ENCODE measurements around the gene PFKFB3. TPM values are rescaled to one million over a fixed set of nuclear protein-coding genes. Genes with fewer than 3 reads are reported as not detected.

The PFKFB3 gene
- total RNA-seq, 1 experiment from 2014 or later, result 36.8 TPM

DNA sequence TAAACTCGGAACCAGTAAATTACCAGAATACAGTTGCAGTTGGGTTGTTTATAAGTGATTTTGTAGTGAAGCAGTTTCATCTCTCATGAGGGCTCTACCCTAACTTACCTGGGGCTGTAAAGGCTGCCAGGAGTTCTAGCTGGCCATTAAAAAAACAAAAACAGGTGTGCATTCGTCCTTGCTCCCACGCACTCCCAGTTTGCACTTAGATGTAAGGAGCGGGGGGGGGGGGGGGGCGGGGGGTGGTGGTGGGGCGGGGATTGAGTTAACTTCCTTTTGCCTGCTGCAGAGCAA, 2.3 kb upstream of the PFKFB3 start:
- H2BK12ac ChIP-seq (ENCODE audit: insufficient read length, low read depth, low read length), result no peak overlapping the region
- no peak overlapping the region for H2BK5ac ChIP-seq (ENCODE audit: insufficient read length, low read length)
- no peak overlapping the region for H2BK15ac ChIP-seq (ENCODE audit: low read depth, low read length)
- H3K27me3 ChIP-seq (ENCODE audit: insufficient read depth, low read length), result peaks cover 24% of the 10 kb centered on the region
- no peak overlapping the region for H2BK120ac ChIP-seq (ENCODE audit: low read depth, low read length, poor library complexity, severe bottlenecking)
- no peak overlapping the region for H4K5ac ChIP-seq (ENCODE audit: insufficient read length, low read depth, low read length)
- H3K9me3 ChIP-seq (ENCODE audit: control insufficient read depth, low read depth, low read length), result no peaks in the 10 kb centered on the region
- no peaks in the 10 kb centered on the region; the same call in 1 of the 2 replicates for H3K4me1 ChIP-seq (ENCODE audit: insufficient read depth, low read length)
- no peak overlapping the region for H3K14ac ChIP-seq (ENCODE audit: insufficient read depth, low read length)
- H3K9me3 Mint-ChIP-seq, result no peaks in the 10 kb centered on the region; a peak in 2 of 5 replicates
- peaks cover 2% of the 10 kb centered on the region for H4K20me1 ChIP-seq (ENCODE audit: control insufficient read depth, insufficient read depth, insufficient read length)
- no peak overlapping the region for H3K27ac ChIP-seq (ENCODE audit: insufficient read length, low read depth, low read length)
- no peak overlapping the region for H2AFZ ChIP-seq (ENCODE audit: low read length)
- no peak overlapping the region for H2BK20ac ChIP-seq (ENCODE audit: low read depth, low read length, poor library complexity, severe bottlenecking)
- H3K4me2 ChIP-seq (ENCODE audit: insufficient read depth, insufficient read length, low read length), result peak overlapping the region; percentile 44
- H3K23me2 ChIP-seq (ENCODE audit: insufficient read length, low read depth, low read length, poor library complexity, severe bottlenecking), result peaks cover 26% of the 10 kb centered on the region
- H3K79me1 ChIP-seq (ENCODE audit: insufficient read depth, low read depth, low read length, poor library complexity, severe bottlenecking), result peaks cover 5% of the 10 kb centered on the region
- no peak overlapping the region for H2AK5ac ChIP-seq (ENCODE audit: insufficient read length, low read length)
- TF ChIP-seq, protein P1, sequence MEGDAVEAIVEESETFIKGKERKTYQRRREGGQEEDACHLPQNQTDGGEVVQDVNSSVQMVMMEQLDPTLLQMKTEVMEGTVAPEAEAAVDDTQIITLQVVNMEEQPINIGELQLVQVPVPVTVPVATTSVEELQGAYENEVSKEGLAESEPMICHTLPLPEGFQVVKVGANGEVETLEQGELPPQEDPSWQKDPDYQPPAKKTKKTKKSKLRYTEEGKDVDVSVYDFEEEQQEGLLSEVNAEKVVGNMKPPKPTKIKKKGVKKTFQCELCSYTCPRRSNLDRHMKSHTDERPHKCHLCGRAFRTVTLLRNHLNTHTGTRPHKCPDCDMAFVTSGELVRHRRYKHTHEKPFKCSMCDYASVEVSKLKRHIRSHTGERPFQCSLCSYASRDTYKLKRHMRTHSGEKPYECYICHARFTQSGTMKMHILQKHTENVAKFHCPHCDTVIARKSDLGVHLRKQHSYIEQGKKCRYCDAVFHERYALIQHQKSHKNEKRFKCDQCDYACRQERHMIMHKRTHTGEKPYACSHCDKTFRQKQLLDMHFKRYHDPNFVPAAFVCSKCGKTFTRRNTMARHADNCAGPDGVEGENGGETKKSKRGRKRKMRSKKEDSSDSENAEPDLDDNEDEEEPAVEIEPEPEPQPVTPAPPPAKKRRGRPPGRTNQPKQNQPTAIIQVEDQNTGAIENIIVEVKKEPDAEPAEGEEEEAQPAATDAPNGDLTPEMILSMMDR (conservative IDR thresholded peaks at IDR 0.05), result no peak
- H4K8ac ChIP-seq (replicated peaks; ENCODE audit: insufficient read length, low read depth, low read length), result no peak overlapping the region
- no peak overlapping the region for H3K23ac ChIP-seq (ENCODE audit: insufficient read length, low read depth, low read length)
- no peak for DNase-seq
- no peak overlapping the region for H3K56ac ChIP-seq (ENCODE audit: insufficient read length, low read depth, low read length)
- H3K79me2 ChIP-seq (ENCODE audit: insufficient read depth, low read length), result peaks cover 2% of the 10 kb centered on the region; the same call in 1 of the 2 replicates
- no peak overlapping the region for H3K27ac Mint-ChIP-seq
- peak overlapping the region; percentile 61 to 80 for H3K4me3 Mint-ChIP-seq
- H3K9ac ChIP-seq (ENCODE audit: extremely low read depth, insufficient read length, low read length), result no peak overlapping the region
- peaks cover 2 to 7% (median 6%) of the 10 kb centered on the region in 3 experiments; a peak in 4 of 7 replicates for H3K36me3 Mint-ChIP-seq (ENCODE audit: insufficient read depth in 1 of 3, low read depth in 3 of 3)
- no CpG with 5 or more reads among the region's 6 CpGs for WGBS (ENCODE audit: extremely low coverage, insufficient read length, low lambda C conversion rate)
- no peak overlapping the region for H4K91ac ChIP-seq (ENCODE audit: insufficient read length, low read depth, low read length)
- H3K4ac ChIP-seq (ENCODE audit: low read depth, low read length), result no peak overlapping the region
- no peak overlapping the region for H3K18ac ChIP-seq (ENCODE audit: insufficient read length, low read depth, low read length)
- peaks cover 26 to 27% of the 10 kb centered on the region in 2 experiments for H3K4me1 Mint-ChIP-seq
- H3T11ph ChIP-seq (ENCODE audit: low read length), result no peak overlapping the region
- peaks cover 55% of the 10 kb centered on the region for H3K27me3 Mint-ChIP-seq (ENCODE audit: low read depth)

Data from H9 (cell line).